ENCODE results near the gene TNNI2.

DNA sequence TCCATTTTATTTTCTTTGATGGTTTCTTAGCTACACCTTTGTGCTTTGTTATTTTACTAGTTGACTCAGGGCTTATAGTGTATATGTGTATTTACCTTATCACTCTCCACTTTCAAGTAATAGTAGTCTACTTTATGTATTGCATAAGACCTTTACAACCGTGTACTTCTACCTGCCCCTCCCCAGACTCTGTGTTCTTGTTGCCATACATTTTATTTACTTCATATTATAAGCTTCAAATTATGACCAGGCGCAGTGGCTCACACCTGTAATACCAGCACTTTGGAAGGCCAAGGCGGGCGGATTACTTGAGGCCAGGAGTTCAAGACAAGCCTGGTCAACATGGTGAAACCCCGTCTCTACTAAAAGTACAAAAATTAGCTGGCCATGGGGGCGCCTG, 46.9 kb upstream of the TNNI2 start:
- TF ChIP-seq, protein P1, sequence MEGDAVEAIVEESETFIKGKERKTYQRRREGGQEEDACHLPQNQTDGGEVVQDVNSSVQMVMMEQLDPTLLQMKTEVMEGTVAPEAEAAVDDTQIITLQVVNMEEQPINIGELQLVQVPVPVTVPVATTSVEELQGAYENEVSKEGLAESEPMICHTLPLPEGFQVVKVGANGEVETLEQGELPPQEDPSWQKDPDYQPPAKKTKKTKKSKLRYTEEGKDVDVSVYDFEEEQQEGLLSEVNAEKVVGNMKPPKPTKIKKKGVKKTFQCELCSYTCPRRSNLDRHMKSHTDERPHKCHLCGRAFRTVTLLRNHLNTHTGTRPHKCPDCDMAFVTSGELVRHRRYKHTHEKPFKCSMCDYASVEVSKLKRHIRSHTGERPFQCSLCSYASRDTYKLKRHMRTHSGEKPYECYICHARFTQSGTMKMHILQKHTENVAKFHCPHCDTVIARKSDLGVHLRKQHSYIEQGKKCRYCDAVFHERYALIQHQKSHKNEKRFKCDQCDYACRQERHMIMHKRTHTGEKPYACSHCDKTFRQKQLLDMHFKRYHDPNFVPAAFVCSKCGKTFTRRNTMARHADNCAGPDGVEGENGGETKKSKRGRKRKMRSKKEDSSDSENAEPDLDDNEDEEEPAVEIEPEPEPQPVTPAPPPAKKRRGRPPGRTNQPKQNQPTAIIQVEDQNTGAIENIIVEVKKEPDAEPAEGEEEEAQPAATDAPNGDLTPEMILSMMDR (IDR thresholded peaks at IDR 0.05; ENCODE audit: poor library complexity), result no peak
- TF ChIP-seq EZH2phosphoT487 (IDR thresholded peaks at IDR 0.05; ENCODE audit: low read depth, severe bottlenecking, unreplicated experiment), result no peak

All from hepatocyte (in vitro differentiated cells).